ENCODE measurements around the gene UGGT2.

The UGGT2 gene

DNA sequence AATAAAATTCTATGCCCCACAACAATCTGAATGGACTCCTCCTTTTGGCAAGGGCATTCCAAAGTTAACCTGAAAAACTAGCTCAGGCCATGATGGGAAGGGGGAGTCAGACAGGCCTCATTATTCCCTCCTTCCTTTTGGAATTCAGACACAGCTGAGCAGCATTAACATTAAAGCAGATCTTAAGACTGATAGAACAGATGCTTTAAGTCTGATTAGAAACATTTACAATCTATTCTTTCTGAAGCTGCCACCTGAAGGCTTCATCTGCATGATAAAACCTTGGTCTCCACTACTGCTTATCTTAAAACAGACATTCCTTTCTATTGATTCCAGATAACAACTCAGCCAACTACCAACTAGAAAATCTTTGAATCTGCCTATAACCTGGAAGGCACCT lies 98.9 kb downstream of the UGGT2 start:
- no peaks in the 10 kb centered on the region for H4K20me1 ChIP-seq (ENCODE audit: insufficient read depth, low read length)
- TF ChIP-seq EZH2phosphoT487 (IDR thresholded peaks at IDR 0.05; ENCODE audit: low read depth): no peak
- TF ChIP-seq, protein P1, sequence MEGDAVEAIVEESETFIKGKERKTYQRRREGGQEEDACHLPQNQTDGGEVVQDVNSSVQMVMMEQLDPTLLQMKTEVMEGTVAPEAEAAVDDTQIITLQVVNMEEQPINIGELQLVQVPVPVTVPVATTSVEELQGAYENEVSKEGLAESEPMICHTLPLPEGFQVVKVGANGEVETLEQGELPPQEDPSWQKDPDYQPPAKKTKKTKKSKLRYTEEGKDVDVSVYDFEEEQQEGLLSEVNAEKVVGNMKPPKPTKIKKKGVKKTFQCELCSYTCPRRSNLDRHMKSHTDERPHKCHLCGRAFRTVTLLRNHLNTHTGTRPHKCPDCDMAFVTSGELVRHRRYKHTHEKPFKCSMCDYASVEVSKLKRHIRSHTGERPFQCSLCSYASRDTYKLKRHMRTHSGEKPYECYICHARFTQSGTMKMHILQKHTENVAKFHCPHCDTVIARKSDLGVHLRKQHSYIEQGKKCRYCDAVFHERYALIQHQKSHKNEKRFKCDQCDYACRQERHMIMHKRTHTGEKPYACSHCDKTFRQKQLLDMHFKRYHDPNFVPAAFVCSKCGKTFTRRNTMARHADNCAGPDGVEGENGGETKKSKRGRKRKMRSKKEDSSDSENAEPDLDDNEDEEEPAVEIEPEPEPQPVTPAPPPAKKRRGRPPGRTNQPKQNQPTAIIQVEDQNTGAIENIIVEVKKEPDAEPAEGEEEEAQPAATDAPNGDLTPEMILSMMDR (IDR thresholded peaks at IDR 0.05; ENCODE audit: low read depth, low read length): no peak
- H3K36me3 ChIP-seq (replicated peaks; ENCODE audit: low read depth, low read length): peaks cover 42% of the 10 kb centered on the region
- no peak overlapping the region for H2AFZ ChIP-seq (ENCODE audit: low read depth, low read length)
- peaks cover 5% of the 10 kb centered on the region; the same call in 1 of the 2 replicates for H3K4me1 ChIP-seq (ENCODE audit: low read length)
- no peak overlapping the region for H3K9ac ChIP-seq (ENCODE audit: low read length)
- H3K27ac ChIP-seq (ENCODE audit: low read length): no peak overlapping the region
- H3K79me2 ChIP-seq (ENCODE audit: low read length): no peaks in the 10 kb centered on the region
- no peaks in the 10 kb centered on the region for H3K27me3 ChIP-seq (ENCODE audit: low read depth, low read length)
- no peak overlapping the region for H3K4me3 ChIP-seq (ENCODE audit: low read length)
- no peaks in the 10 kb centered on the region for H3K9me3 ChIP-seq (ENCODE audit: insufficient read depth, low read length)
- H3K4me2 ChIP-seq (ENCODE audit: low read length): no peak overlapping the region

DNA sequence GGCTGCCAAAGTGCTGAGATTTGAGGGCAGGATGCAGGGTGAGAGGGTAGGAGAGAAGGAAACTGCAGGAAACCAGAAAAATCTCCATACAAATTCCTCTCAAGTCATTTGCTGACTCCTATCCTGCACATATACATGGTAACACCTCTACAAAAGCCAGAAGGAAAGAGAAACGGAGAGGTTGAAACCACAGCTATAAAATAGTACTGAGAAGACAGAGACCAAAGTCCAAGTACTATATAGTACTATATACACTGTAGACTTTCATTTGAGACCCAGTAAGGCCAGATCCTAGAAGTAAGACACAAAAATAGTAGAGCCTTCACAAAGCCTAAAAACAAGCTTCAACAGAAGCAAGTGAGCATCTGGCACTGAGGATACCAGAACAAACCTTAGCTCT lies 103.1 kb downstream of the UGGT2 start:
- Histone ChIP-seq H3K27ac (ENCODE audit: low read length) (no peak overlapping the region), H3K27me3 (ENCODE audit: low read depth, low read length) (no peaks in the 10 kb centered on the region), H3K79me2 (ENCODE audit: low read length) (no peaks in the 10 kb centered on the region), H3K4me1 (ENCODE audit: low read length) (peaks cover 1% of the 10 kb centered on the region; the same call in 1 of the 2 replicates), H2AFZ (ENCODE audit: low read depth, low read length) (no peak overlapping the region), H3K4me3 (ENCODE audit: low read length) (no peak overlapping the region), H3K36me3 (replicated peaks; ENCODE audit: low read depth, low read length) (peaks cover 41% of the 10 kb centered on the region), H3K4me2 (ENCODE audit: low read length) (no peak overlapping the region), H3K9ac (ENCODE audit: low read length) (no peak overlapping the region), H3K9me3 (ENCODE audit: insufficient read depth, low read length) (no peaks in the 10 kb centered on the region), H4K20me1 (ENCODE audit: insufficient read depth, low read length) (no peaks in the 10 kb centered on the region)
- TF ChIP-seq, protein P1 (IDR thresholded peaks at IDR 0.05; ENCODE audit: low read depth, low read length): no peak
- no peak for TF ChIP-seq EZH2phosphoT487 (IDR thresholded peaks at IDR 0.05; ENCODE audit: low read depth)

DNA sequence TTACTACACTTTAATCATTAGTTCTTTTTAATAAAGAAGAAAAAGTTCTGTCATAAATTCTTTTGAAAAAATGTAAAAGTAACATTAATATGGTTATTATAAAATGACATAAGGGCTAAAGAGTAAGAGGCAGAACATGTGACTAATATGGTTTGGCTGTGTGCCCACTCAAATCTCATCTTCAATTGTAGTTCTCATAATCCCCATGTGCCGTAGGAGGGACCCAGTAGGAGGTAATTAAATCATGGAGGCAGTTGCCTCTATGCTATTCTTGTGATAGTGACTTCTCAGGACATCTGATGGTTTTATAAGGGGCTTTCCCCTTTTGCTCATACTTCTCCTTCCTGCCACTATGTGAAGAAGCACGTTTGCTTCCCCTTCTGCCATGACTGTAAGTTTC lies 104.5 kb downstream of the UGGT2 start:
- no peak overlapping the region for H2AFZ ChIP-seq (ENCODE audit: low read depth, low read length)
- H3K4me1 ChIP-seq (ENCODE audit: low read length): no peaks in the 10 kb centered on the region
- no peaks in the 10 kb centered on the region for H3K79me2 ChIP-seq (ENCODE audit: low read length)
- H3K27ac ChIP-seq (ENCODE audit: low read length): no peak overlapping the region
- H3K27me3 ChIP-seq (ENCODE audit: low read depth, low read length): no peaks in the 10 kb centered on the region
- no peaks in the 10 kb centered on the region for H3K9me3 ChIP-seq (ENCODE audit: insufficient read depth, low read length)
- H3K4me2 ChIP-seq (ENCODE audit: low read length): no peak overlapping the region
- H3K9ac ChIP-seq (ENCODE audit: low read length): no peak overlapping the region
- H4K20me1 ChIP-seq (ENCODE audit: insufficient read depth, low read length): no peaks in the 10 kb centered on the region
- TF ChIP-seq EZH2phosphoT487 (IDR thresholded peaks at IDR 0.05; ENCODE audit: low read depth): no peak
- TF ChIP-seq, protein P1 (IDR thresholded peaks at IDR 0.05; ENCODE audit: low read depth, low read length): no peak
- H3K36me3 ChIP-seq (replicated peaks; ENCODE audit: low read depth, low read length): peaks cover 35% of the 10 kb centered on the region
- H3K4me3 ChIP-seq (ENCODE audit: low read length): no peak overlapping the region

DNA sequence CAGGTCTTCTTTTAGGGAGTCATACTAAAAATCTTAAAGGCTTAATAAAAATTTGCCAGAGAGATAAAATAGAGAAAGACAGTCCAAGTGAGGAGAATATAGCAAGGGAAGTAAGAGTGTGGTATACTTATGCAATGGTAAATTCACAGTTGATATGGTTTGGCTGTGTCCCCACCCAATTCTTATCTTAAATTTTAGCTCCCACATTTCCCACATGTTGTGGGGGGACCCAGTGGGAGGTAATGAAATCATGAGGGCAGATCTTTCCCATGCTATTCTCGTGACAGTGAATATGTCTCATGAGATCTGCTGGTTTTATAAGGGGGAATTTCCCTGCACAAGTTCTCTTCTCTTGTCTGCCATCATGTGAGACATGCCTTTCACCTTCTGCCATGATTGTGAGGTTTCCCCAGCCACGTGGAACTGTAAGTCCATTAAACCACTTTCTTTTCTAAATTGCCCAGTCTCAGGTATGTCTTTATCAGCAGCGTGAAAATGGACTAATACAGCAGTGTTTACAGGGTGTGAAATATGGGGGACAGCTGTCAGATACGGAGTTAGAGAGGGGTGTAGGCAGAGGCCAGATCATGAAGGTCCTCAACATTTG lies 115.4 kb downstream of the UGGT2 start:
- TF ChIP-seq, protein P1 (IDR thresholded peaks at IDR 0.05; ENCODE audit: low read depth, low read length): no peak
- TF ChIP-seq EZH2phosphoT487 (IDR thresholded peaks at IDR 0.05; ENCODE audit: low read depth): no peak
- Histone ChIP-seq H3K4me2 (ENCODE audit: low read length) (no peak overlapping the region), H3K4me1 (ENCODE audit: low read length) (no peaks in the 10 kb centered on the region), H3K4me3 (ENCODE audit: low read length) (no peak overlapping the region), H3K36me3 (replicated peaks; ENCODE audit: low read depth, low read length) (peaks cover 52% of the 10 kb centered on the region), H3K79me2 (ENCODE audit: low read length) (no peaks in the 10 kb centered on the region), H3K27ac (ENCODE audit: low read length) (no peak overlapping the region), H3K27me3 (ENCODE audit: low read depth, low read length) (no peaks in the 10 kb centered on the region), H3K9me3 (ENCODE audit: insufficient read depth, low read length) (no peaks in the 10 kb centered on the region), H2AFZ (ENCODE audit: low read depth, low read length) (no peak overlapping the region), H4K20me1 (ENCODE audit: insufficient read depth, low read length) (no peaks in the 10 kb centered on the region), H3K9ac (ENCODE audit: low read length) (no peak overlapping the region)
